Measurements from ENCODE around the gene ZNRF2.

- TF ChIP-seq CTCF (IDR thresholded peaks at IDR 0.05; ENCODE audit: poor library complexity) (no peak), EZH2 (IDR thresholded peaks at IDR 0.05; ENCODE audit: borderline replicate concordance) (no peak)
These were observed 32.6 kb upstream of the ZNRF2 start for GRCh38 chr7:30251708-30252329.
